ENCODE results near the gene EIF3K. TPM values are rescaled to one million over a fixed set of nuclear protein-coding genes. Genes with fewer than 3 reads are reported as not detected.

Gene EIF3K
- total and polyA plus RNA-seq, 10 of the 15 experiments (the other 5 are each of a cell fraction or from before 2014, with no cell fraction given) = 330 to 927 (median 436) TPM

- FAIRE-seq (no peak), ATAC-seq (no peak), DNase-seq (ENCODE audit: low read depth, low spot score) (no peak)
- ChIA-PET SMC1A (ENCODE audit: uncharacterized antibody, unreplicated experiment) (interaction anchor here (1.2 to 1.7 kb wide), 2 partner anchors 14 to 15 kb away, joined by 3 read pairs; no protein-coding TSS in a partner anchor), RAD21 (ENCODE audit: unreplicated experiment) (interaction anchor here (1.3 kb wide), 1 partner anchor 22 kb away, joined by 4 read pairs; the partner anchor contains the start of gene ACTN4), CTCF (interaction anchor here (0.6 to 2.3 kb wide), 4 partner anchors 10 to 1550 kb away, joined by 3 to 6 read pairs (median 4); partner anchors contain the start of gene SAMD4B), POLR2A (interaction anchor here (0.6 to 1.6 kb wide), 3 partner anchors 12 to 22 kb away, joined by 3 to 4 read pairs (median 3); partner anchors contain the start of gene ACTN4)
- H4K20me1 ChIP-seq (ENCODE audit: control insufficient read depth, insufficient read depth) = no peaks in the 10 kb centered on the region; the same call in 1 of the 2 replicates
- H2AFZ ChIP-seq (ENCODE audit: control insufficient read depth, low read depth, low read length) = no peak overlapping the region
- no peak overlapping the region for H3K9ac ChIP-seq (ENCODE audit: control insufficient read depth, insufficient read depth, low read length)
- H3K4me1 ChIP-seq (ENCODE audit: control insufficient read depth, insufficient read depth, low read length) = peaks cover 49% of the 10 kb centered on the region
- 34% methylated on average over 5 of the region's 5 CpGs for WGBS (ENCODE audit: insufficient coverage, insufficient replicate concordance, low lambda C conversion rate, missing lambda C conversion rate)
- H3K27ac ChIP-seq (ENCODE audit: control insufficient read depth, insufficient read depth) = 0 out of 2 replicates have a peak overlapping the region, but pooled peaks have one; percentile 14
- H3K79me2 ChIP-seq (ENCODE audit: control insufficient read depth, insufficient read depth, low read length) = peaks cover 70% of the 10 kb centered on the region
- H3K27me3 ChIP-seq (replicated peaks in 1 of 2; ENCODE audit: control insufficient read depth in 2 of 2, insufficient read depth in 2 of 2, low read length in 1 of 2) = no peaks in the 10 kb centered on the region
- no peak overlapping the region for H3K4me3 ChIP-seq
- peak overlapping the region; percentile 13; the same call in 1 of the 2 replicates for H3K4me2 ChIP-seq (ENCODE audit: control insufficient read depth, insufficient read depth)
- intact Hi-C loops (cut with micrococcal nuclease; ENCODE audit: unreplicated experiment) (no loop called here), in situ Hi-C loops (cut with MboI) (no loop called here)
- H3K9me3 ChIP-seq (replicated peaks; ENCODE audit: control insufficient read depth, insufficient read depth, low read length) = no peaks in the 10 kb centered on the region
- peaks cover 2 to 3% of the 10 kb centered on the region in 2 experiments for H3K36me3 ChIP-seq (ENCODE audit: control insufficient read depth in 2 of 2, insufficient read depth in 2 of 2, low read length in 1 of 2)
- BruUV-seq (replicated peaks) = no TSS peak
- TF ChIP-seq KDM1A (IDR thresholded peaks at IDR 0.05; ENCODE audit: borderline replicate concordance) (no peak), EGR1 (IDR thresholded peaks at IDR 0.05; ENCODE audit: borderline replicate concordance in 1 of 2, low read depth in 2 of 2, low read length in 2 of 2) (no peak), SMAD1 (IDR thresholded peaks at IDR 0.05; ENCODE audit: low read depth, partially characterized antibody) (no peak), HSF1 (IDR thresholded peaks at IDR 0.05; ENCODE audit: low read depth, low read length) (no peak), CBX3 (IDR thresholded peaks at IDR 0.05; ENCODE audit: borderline replicate concordance, low read depth) (no peak), STAT1 (conservative IDR thresholded peaks at IDR 0.05) (no peak), JUND (IDR thresholded peaks at IDR 0.05; ENCODE audit: low read depth, low read length) (no peak)
Observed at GRCh38 chr19:38669552-38669951, 50.6 kb downstream of the EIF3K start.

All from GM12878 (cell line).